Umbilical cord (tissue), 2 donors: ENCODE results near the gene SRGAP3. TPM values are rescaled to one million over a fixed set of nuclear protein-coding genes. Genes with fewer than 3 reads are reported as not detected.
"Not testable (repeated sequence)": the region's sequence is repeated elsewhere in the genome, so short reads cannot be mapped to it uniquely, and the experiment has no call there.

Source experiments
- DNase-seq: peaks from one replicate; pipeline ENCODE4 v3.0.0-alpha.2; 2015; ENCODE audit warnings: low spot score
- total RNA-seq: library from RNA; depleted of rRNA; stranded (reverse); fragments of >200 nt; gene quantifications from one replicate; pipeline ENCODE4 v1.2.3, GENCODE V29; 2014; ENCODE audit warnings: low replicate concordance; ENCODE audit not compliant: insufficient read depth

Gene SRGAP3
- total RNA-seq, 1 donor from 2014 or later, result 10.4 TPM

DNA sequence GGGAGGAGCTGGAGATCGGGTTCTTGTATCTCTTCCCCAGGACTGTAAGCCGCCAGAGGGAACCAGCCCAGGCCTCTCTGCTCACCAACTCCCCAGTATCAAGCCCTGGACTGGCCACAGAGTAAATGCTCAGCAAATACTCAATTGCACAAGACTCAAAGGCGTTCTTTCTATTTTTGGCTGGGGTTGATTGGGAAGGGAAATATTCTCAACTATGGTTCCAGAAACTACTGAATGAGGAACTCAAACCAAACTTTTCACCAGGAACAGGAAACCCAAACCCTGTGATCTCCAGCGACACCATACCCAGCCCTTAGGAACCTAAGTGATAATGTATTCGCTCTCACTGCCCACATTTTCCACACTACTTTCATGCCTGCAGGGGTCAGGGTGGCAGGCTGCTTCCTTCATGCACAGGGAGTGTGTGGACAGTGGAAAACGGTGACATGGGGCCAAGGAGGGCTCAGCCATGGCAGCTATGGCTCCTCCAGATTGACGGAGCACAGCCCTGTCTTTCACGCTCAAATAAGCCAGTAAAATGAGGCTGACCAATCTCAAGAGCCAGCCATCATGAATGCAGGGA lies 161.5 kb downstream of the SRGAP3 start:
- peak; percentile 42 for DNase-seq

DNA sequence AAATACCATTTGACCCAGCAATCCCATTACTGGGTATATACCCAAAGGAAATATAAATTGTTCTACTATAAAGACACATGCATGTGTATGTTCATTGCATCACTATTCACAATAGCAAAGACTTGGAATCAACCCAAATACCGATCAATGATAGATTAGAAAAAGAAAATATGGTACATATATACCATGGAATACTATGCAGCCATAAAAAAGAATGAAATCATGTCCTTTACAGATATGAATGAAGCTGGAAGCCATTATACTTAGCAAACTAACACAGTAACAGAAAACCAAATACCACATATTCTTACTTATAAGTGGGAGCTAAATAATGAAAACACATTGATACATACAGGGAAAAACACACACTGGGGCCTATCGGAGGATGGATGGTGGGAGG lies 164.0 kb downstream of the SRGAP3 start:
- not testable (repeated sequence) for DNase-seq

DNA sequence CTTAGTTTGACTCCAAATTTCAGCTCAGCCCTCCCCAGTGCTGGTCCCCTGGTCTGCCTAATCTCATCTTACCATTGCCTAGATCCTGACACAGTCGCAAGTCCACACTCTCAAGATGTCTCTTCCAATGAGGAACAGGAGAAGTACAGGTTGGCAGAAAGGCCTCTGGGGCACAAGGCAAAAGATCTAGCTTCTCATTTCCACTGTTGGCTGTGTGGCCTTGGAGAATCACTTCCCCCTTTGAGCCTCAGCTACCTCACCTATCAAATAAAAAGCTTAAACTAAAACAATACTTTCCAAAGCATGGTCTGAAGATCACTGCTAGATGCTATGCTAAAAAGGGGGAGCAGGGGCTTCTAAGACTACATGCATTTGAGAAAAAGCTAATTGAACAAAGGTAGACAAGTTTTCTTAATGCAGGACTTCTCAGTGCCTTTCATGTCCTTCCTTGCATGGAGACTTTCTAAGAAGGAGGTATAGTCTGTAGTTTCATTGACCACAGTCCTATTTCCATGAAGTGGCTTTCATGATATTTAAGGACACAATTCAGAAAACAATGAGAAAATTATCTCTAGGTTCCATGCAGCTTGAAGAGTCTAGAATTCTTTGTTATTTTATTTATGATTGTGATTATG lies 168.1 kb downstream of the SRGAP3 start:
- DNase-seq, result no peak

DNA sequence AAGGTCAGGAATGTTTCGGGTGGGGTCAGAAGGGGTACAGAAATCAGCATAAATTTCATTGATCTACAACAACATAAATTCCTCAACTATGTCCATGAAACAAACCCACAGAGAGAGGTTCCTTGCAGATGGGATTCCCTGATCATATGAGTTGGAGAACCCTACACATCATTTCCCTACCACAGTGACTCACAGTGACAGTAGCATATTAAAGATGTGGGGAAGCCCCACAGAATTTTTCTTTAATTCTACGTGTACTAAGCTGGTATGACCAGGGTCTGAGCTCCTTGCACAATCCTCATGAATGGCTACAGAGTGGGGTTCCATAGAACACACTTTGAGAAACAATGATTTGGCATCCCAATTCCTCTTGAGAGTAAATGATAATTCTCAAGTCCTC lies 169.3 kb downstream of the SRGAP3 start:
- no peak for DNase-seq

DNA sequence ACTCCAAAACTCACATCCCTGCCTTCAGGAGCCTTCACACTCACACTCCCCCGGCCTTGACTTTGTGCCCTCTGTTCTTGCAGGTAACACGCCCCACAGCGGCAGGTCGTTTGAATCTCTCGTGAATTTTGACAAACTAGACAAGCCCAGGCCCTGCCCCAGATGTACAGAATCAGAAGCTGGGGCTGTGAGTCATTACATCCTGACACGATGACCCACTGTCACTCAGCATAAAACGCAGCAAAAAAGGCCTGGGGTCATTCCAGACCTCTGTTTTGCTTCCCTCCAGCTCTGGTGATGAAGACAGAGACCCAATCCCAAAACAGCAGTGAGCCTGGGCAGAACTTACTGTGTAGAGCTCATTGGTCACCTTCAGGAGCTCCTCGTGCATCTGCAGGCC lies 169.8 kb downstream of the SRGAP3 start:
- no peak for DNase-seq

DNA sequence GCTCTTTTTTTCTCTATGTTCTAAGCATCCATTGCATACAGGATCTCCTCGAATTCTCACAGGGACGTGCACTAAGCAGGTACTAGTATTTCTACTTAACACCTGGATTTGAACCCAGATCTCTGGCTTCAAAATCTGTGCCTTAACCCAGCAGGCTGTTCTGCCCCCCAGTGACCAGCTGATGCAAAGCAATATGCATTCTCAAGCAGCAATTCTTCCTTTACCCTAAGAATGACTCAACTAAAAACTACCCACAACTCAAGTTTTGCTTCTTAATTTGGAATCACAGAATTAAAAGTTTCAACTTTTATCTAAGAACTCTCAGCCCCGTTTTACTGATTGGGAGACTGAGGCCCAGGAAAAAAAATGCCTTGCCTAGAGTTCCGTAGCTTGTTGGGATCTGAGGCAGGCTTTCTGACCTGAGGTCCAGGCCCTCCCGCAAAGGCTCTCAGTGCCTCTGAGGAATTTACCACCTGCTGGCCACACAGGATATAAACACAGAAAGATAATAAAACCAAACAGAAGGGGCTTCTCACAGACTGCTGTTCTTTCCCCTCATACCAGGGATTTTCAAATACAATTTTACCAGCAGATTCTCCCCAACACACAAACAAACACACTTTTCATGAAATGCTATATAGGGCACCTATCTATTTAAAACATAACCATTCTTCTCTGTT lies 170.7 kb downstream of the SRGAP3 start:
- DNase-seq, result no peak

DNA sequence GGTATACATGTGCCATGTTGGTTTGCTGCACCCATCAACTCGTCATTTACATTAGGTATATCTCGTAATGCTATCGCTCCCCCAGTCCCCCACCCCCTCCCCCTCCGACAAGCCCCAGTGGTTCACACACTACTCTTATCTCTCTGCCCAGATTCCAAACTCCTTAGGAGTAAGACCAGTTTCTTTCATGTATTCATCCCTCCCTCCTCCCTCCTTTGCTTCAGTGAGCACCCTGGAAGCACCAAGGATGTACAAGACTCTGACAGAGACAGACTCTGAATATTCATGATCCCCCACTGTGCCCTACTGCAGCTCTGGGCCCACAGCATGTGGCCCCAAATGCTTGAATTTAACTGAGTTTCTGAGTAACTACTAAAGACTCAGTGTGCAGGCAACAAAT lies 172.4 kb downstream of the SRGAP3 start:
- DNase-seq, result peak; percentile 61

DNA sequence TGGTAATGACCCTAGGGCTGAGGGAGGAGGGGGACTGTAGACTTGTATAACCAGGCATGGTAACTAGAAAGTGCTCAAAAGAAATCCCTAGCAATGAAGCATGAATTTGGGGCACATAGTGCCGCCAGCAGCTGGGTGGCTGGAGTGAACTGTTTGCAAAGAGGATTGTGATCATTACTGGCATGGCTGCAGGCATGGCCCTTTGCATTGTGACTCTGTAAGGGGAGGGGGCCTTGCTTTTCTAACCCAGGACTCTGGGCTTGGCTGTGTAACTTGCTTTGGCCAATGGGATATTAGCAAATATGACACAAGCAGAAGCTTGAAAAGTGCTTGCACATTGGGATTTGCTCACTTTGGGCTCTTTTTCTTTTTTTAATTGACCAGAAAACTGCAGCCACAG lies 173.7 kb downstream of the SRGAP3 start:
- no peak for DNase-seq

DNA sequence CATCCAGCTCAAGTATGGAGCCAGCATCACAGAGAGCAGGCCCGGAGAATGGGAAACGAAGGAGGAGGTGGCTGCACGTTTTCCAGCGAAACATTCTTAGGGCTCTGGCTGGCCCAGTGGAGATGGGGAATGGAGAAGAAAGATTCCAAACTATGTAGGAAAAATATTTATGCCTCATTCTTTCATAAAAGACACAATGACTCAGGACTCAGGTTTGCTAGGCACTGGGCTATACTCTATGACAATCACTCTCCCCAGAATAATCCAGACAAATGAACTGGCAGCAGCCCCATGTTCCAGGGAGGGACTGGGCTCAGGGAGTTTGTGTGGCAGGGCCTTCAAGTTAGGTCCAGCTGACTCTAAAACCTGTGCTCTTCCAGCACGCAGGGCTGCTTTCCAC lies 175.4 kb downstream of the SRGAP3 start:
- DNase-seq, result peak; percentile 17

DNA sequence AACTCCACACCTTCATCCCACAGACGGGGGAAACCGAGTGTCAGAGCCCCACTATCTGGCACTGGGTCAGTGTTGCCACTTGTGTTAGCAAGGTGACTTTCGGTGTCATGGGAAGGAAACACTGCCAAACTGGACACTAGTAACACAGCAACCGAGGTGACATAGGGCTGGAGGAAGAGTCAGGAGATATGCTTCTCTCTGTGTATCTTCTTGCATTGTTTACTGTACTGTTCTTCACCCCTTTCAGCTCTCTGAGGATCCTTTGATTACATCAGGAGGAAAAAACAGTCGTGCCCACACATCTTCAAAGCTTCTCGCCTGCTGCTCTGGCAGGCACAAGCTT lies 176.8 kb downstream of the SRGAP3 start:
- no peak for DNase-seq

DNA sequence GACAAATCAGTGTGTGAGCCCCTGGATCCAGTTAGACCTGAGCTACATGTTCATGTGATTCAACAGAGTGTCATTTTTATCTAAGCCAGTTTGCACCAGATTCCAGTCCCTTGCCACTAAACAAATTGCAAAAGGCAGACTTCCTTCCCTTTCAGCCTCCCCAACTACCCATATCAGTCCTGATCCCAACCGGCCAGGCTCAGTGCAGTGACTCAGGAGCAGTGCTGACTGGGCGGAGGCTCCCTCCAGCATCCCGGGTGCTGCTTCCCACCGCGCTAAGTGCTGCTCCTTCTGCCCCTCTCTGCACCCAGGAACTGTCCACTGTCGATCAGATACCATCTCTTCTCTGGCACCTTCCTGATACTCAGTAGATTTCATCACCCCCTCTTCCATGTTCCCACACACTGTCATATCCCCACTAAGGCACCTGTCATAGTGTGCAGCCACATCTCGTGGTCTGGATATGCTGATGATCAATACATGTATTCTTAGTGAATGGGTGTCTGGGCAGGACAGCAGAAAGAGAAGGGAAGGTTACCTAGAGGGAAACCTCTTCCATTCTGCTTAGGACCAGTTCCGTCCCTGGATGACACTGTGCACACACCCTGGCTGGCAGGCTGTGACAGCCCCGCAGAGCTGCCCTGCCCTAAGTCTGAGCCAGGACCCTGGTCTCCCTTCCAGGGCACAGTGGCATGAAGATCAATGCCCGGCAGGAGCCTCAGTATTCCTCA lies 177.3 kb downstream of the SRGAP3 start:
- DNase-seq, result no peak

DNA sequence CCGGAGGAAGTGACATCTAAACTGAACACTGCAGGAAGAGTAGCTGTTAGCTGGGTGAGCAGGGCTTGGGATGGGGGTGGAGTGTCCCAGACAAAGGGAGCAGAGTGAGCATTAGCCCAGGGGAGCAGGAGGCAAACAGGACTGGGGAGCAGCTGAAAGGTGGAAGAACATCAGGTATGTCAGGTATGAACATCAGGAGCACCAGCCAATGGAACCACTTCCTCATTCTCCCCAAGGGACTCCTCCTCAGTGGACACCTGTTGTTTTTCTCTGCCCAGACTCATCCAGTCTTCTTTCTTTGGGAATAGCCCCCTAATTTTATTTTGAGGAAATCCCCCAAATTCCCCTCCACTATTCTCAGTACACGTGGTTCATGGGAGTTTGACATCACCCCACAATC lies 178.5 kb downstream of the SRGAP3 start:
- no peak for DNase-seq

DNA sequence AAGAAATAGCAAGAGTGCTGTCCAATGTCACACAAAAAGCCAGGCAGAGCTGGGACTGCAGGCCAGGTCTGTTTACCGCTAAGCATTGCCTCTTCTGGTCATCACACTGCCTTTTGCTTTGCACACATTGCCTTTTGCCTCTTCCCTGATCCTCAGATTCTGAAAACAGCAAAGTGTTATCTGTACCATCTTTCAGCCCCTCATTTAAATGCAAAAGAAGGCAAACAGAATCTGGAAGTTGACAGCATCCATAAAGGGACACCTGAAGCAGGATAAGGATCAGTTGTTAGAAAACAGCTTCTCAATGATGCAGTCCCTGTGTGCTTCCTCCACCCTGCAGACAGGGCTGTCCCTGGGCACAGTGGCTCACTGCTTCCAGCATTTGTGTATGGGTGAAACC lies 179.5 kb downstream of the SRGAP3 start:
- no peak for DNase-seq

DNA sequence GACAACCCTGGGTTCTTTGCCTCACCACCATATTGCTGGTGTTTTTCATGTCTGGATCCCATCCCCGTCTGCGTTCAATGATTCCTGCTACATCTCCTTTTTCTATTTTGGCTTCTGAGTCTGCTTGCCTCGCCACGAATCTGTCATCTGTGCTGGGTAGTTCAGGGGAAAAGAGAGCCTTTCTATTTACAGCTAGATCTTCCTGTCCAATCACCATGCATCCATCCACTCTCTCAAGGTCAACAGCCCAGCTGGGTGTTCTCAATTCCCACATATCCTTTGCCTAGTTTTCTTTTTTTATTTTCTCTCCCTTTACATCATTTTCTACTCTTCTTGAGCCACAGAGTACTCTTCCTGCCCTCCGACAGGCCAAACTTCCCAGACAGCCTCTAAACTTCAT lies 181.4 kb downstream of the SRGAP3 start:
- DNase-seq, result peak; percentile 42

DNA sequence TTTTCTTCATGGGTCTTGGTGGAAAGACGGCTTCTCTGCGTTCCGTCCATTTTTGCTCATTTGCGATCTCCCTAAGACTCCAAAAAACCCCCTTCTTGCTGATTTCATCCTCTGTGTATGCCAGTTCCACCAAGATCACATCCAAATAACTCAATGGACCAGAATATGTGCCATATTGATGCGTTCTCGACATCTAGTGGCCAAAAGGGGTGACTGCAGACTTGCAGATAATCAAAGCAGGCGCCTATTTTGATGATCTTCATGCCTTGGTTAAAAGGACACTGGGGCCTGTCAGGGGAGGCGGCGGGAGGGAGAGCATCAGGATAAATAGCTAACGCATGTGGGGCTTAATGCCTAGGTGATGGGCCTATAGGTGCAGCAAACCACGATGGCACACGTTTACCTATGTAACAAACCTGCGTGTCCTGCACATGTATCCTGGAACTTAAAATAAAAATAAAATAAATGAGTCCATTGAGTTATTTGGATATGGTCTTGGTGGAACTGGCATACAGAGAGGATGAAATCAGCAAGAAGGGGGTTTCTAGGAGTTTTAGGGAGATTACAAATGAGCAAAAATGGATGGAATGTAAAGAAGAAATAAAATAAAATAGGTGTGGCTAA lies 182.0 kb downstream of the SRGAP3 start:
- peak; percentile 75 for DNase-seq

DNA sequence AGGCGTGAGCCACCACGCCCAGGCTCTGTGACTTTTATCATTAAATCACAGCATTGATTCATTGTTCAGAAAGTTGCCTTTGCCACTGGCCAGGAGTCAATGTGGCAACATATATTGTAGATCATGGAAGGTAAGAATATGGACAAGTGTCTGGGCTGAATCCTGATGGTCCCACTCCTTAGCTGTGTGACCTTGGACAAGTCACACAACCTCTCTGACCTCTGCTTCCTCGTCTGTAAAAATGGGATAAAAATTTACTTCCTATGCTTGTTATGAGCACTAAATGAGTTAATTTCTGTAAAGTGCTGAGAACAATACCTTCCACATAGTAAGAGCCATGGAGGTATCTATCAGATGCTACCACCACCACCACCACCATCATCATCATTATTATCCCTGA lies 182.7 kb downstream of the SRGAP3 start:
- no peak for DNase-seq

DNA sequence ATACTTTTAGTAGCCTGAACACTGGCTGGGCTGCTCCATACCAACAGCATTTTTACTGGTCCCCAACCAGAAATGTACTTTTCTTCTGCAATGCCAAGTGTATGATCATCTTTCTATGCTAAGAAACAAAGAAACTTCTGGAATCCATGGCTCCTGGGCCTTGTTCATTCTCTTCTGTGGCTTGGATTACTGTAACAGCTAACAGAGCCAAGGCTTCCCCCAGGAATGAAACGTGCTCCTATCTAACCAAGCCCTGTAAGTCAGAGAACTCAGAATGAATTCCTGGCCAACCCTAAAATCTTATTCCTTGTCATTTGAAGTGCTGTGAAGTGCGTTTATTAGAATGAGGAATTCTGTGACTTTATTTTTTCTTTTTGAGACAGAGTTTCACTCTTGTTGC lies 183.3 kb downstream of the SRGAP3 start:
- DNase-seq, result peak; percentile 27

DNA sequence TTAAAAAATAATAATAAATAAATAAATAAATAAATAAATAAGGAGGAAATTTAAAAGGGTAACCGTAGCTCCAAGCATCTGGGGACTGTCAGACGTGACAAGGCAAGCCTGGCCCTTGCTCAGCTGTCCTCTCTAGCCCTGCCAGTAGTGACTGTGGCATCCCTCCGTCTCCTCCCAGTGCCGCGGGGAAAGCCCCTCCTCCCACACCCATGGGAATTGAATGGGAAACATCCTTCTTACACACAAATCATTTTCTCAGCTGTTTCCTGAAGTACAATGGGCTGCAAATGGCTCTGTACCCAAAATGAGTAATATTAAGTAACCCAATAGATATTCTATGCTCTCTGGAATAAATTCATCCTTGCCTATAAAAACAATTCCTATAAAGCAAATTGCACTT lies 184.6 kb downstream of the SRGAP3 start:
- DNase-seq, result no peak

DNA sequence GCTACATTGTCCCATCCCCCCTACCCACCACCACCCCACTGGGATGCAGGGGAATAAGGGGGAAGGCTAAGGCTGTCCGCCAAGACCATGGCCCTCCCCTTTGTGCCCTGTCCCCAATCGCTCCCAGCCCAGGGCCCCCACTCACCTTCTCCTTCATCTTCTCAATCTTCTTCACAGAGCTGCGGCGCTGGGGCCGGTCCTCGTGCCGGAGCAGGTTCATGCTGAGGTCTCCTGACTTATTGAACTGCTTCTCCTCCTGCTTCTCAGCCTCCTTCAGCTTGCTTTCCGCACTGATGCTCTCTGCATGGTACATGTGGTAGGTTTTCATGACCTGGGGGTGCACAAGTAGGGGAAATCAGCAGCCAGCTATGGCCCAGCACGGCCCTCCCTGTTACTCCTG lies 185.2 kb downstream of the SRGAP3 start:
- DNase-seq, result no peak

DNA sequence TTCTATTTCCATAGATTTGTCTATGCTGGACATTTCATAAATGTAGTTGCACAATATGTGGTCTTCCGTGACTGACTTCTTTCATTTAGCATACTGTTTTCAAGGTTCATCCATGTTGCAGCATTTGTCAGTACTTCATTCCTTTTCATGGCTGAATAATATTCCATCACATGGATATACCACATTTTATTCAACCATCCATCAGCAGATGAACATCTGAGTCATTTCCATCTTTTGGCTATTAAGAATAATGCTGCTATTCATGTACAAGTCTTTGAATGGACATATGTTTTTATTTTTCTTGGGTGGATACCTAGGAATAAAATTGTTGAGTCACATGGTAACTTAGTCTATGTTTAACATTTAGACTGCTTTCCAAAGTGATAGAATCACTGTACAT lies 186.9 kb downstream of the SRGAP3 start:
- DNase-seq, result no peak

DNA sequence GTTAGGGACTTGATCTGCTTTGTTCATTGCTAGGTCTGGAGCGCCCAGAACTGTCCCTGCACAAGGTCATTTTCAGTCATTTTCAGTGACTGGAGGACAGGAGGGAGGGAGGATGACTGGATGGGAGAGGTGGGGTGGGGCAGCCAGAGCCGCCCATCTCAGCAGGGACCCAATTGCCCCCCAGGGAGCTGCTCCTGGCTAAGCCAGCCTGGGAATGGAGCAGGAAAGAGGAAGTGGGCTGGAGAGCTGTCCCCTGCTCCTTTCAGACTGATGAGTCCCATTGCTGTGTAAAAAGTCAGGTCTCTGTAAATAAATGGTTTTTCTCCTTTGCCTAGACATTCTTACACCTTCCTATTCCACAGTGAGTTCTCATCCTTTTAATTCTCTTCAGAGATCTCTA lies 187.8 kb downstream of the SRGAP3 start:
- DNase-seq, result no peak
